ENCODE results near the gene NPHP1. TPM values are rescaled to one million over a fixed set of nuclear protein-coding genes. Genes with fewer than 3 reads are reported as not detected.

The NPHP1 gene
- total RNA-seq, 2 experiments from 2014 or later, result 0.42 to 0.60 TPM

DNA sequence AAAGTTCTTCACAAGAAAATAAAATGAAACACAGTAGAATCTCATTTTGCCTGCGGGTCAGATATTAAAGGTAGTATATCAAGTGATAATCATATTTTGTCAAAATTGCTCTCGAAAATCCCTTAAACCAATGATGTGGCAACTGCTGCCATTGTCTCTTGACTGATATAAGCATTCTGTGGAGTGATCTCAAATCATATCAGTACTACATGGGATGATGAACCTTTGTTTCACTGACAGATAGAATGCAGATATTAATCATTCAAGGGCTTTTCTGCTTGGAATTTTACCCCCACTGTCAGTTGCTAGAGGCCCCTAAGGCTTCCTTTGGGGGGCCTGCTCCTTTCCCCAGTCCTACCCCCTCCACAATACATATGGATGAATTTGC lies 57.9 kb downstream of the NPHP1 start:
- Mint-ChIP-seq H3K36me3 (ENCODE audit: low read depth) (no peaks in the 10 kb centered on the region), H3K4me1 (ENCODE audit: low read depth) (no peaks in the 10 kb centered on the region), H3K27ac (no peak overlapping the region), H3K9me3 (ENCODE audit: insufficient read depth) (no peaks in the 10 kb centered on the region), H3K27me3 (ENCODE audit: low read depth) (peaks cover 4% of the 10 kb centered on the region), H3K4me3 (no peak overlapping the region)
- ChIA-PET CTCF (no interaction called here), POLR2A (no interaction called here)
- ATAC-seq (no peak), DNase-seq (no peak)

DNA sequence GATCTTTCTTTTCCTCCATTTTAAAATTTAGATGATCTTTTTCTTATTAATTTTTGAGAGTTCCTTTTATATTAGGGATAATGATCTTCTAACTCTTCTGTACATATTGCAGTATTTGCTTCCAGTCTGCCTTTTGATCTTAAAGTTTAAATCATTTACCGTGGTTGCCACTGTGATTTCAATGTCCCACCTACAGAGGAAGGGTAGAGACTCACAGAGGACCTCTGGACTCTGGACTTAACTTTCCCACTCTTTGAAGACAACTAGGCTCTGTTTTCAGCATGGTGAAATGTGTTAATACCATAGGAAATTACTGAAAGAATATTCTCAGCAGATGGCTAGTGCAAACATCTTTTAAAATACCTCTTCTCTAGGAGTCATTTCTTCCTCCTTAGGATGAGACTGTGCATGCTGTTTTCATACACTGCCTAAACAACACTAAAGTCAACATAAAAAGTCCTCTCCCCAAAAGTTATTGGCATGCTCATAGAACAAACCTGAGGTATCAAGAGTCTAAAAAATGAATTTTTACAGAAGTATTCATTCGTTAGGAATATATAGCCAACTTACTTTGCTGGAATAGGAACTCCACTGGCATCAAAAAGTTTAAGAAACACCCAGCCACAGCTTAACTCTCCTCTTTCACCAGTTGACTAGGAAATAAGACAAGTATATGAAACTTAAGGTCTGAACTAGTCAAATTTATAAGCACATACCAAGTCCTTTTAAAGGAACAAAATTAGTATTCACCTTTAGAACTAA lies 58.4 kb downstream of the NPHP1 start:
- Mint-ChIP-seq H3K27me3 (ENCODE audit: low read depth) (peaks cover 4% of the 10 kb centered on the region), H3K9me3 (ENCODE audit: insufficient read depth) (no peaks in the 10 kb centered on the region), H3K36me3 (ENCODE audit: low read depth) (no peaks in the 10 kb centered on the region), H3K4me3 (no peak overlapping the region), H3K27ac (no peak overlapping the region), H3K4me1 (ENCODE audit: low read depth) (no peaks in the 10 kb centered on the region)
- POLR2A ChIA-PET, result no interaction called here
- no peak for DNase-seq
- ATAC-seq, result no peak
- CTCF ChIA-PET, result interaction anchor here (1.5 kb wide), 1 partner anchor 11 kb away, joined by 3 read pairs; no protein-coding TSS in a partner anchor

DNA sequence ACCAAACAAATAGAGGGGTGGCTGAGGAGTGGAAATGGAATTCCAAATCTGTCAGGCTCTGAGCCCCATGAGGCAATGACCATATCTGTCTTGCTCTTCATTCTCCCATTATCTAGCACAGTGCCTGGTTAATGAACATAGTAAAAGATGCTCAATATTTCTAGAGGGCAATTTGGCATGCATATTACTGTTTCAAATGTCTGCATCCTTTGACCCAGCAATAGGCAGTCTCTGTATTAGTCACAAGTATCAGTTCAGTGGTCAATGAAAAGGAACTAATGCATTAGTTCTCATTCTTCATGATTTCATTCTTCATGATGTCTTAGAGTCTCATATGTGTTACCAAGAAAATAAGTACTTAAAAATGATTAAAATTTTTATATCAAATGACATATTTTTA lies 60.8 kb downstream of the NPHP1 start:
- Mint-ChIP-seq H3K4me3 (no peak overlapping the region), H3K9me3 (ENCODE audit: insufficient read depth) (no peaks in the 10 kb centered on the region), H3K27me3 (ENCODE audit: low read depth) (peaks cover 7% of the 10 kb centered on the region), H3K27ac (no peak overlapping the region), H3K4me1 (ENCODE audit: low read depth) (no peaks in the 10 kb centered on the region), H3K36me3 (ENCODE audit: low read depth) (no peaks in the 10 kb centered on the region)
- ATAC-seq, result no peak
- ChIA-PET POLR2A (no interaction called here), CTCF (no interaction called here)
- no peak for DNase-seq

DNA sequence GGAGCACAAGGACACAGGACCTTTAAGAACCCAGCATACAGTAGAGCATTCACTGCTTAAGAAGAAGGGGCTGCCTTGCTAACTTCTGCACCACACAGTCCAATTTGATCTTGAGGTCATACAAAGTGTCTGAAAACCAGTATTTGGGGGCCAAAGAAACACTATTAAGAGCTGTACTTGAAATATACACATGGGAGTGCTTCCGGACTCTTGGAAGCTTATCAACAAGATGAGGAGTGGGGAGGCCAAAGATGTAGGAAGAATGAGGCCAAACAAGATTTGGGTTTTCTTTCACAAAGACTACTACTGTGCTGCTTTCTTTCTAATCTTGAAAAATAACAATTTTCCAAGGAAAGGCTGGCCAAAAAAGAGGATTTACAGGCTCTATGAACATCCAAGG lies 64.4 kb downstream of the NPHP1 start:
- Mint-ChIP-seq H3K36me3 (ENCODE audit: low read depth) (no peaks in the 10 kb centered on the region), H3K27ac (no peak overlapping the region), H3K9me3 (ENCODE audit: insufficient read depth) (no peaks in the 10 kb centered on the region), H3K4me1 (ENCODE audit: low read depth) (no peaks in the 10 kb centered on the region), H3K4me3 (no peak overlapping the region), H3K27me3 (ENCODE audit: low read depth) (peaks cover 7% of the 10 kb centered on the region)
- ATAC-seq (no peak), DNase-seq (no peak)
- ChIA-PET CTCF (no interaction called here), POLR2A (no interaction called here)

DNA sequence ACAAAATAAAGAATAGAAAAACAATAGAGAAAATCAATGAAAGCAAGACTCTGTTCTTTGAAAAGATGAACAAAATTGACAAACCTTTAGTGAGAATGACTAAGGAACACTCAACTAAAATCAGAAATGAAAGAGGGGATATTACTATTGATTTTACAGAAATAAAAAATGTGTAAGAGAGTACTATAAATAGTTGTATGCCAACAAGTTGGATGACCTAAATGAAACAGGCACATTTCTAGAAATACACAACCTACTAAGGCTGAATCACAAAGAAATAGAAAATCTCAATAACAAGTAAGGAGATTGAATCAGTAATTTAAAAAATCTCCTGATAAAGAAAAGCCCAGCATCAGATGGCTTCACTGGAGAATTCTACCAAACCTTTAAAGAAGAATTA lies 70.8 kb downstream of the NPHP1 start:
- ATAC-seq, result no peak
- CTCF ChIA-PET, result no interaction called here

DNA sequence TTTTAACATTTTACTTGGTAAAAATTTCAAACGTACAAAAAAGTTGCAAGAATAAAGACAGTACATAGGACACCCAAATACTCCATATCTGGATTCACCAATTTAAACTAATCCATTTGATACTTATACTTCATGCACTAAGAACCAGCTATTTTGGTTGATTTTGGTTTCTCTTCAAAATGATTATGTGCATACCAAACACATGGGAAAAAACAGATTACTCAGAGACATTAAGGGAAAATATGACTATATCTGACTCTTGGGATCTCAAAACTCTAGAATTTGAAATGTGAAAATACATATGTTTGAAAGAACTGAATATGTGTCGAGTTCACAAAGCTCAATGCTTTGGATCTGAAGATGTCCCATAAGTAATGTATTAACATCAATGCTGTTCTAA lies 73.6 kb downstream of the NPHP1 start:
- DNase-seq (no peak), ATAC-seq (no peak)
- H3K27ac Mint-ChIP-seq, result no peak overlapping the region
- ChIA-PET CTCF (no interaction called here), POLR2A (no interaction called here)
- H3K27me3 Mint-ChIP-seq (ENCODE audit: low read depth), result peaks cover 2% of the 10 kb centered on the region
- no peaks in the 10 kb centered on the region for H3K36me3 Mint-ChIP-seq (ENCODE audit: low read depth)
- H3K9me3 Mint-ChIP-seq (ENCODE audit: insufficient read depth), result peaks cover 7% of the 10 kb centered on the region
- H3K4me1 Mint-ChIP-seq (ENCODE audit: low read depth), result peaks cover under 1% of the 10 kb centered on the region
- H3K4me3 Mint-ChIP-seq, result no peak overlapping the region

More for the DNA sequence above, 70.8 kb downstream of the NPHP1 start:
- no peak for DNase-seq
- Mint-ChIP-seq H3K27ac (no peak overlapping the region), H3K4me3 (no peak overlapping the region), H3K27me3 (ENCODE audit: low read depth) (peaks cover 2% of the 10 kb centered on the region), H3K9me3 (ENCODE audit: insufficient read depth) (peaks cover 7% of the 10 kb centered on the region), H3K36me3 (ENCODE audit: low read depth) (no peaks in the 10 kb centered on the region), H3K4me1 (ENCODE audit: low read depth) (no peaks in the 10 kb centered on the region)
- POLR2A ChIA-PET, result no interaction called here

DNA sequence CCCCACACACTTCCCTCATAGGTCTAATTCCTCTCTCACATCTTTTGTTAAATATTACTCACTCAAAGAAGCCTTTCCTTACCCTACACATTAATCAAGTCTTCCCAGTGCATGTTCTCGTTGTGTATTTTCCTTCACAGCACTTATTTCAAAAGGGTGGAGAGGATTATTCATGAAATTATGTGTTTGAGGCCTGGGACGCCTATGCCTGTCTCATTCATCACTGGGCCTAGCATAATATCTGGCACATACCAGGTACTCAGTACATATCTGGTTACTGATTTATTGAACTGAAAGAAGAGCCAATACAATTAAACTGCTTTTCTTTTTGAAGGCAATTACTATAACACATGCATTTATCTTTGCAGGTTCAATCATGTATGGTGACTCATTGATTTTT lies 74.1 kb downstream of the NPHP1 start:
- no peak overlapping the region for H3K27ac Mint-ChIP-seq
- ATAC-seq, result no peak
- peaks cover 2% of the 10 kb centered on the region for H3K27me3 Mint-ChIP-seq (ENCODE audit: low read depth)
- peaks cover 2% of the 10 kb centered on the region for H3K4me1 Mint-ChIP-seq (ENCODE audit: low read depth)
- no peaks in the 10 kb centered on the region for H3K36me3 Mint-ChIP-seq (ENCODE audit: low read depth)
- no peak for DNase-seq
- H3K9me3 Mint-ChIP-seq (ENCODE audit: insufficient read depth), result peaks cover 7% of the 10 kb centered on the region
- POLR2A ChIA-PET, result no interaction called here
- CTCF ChIA-PET, result no interaction called here
- no peak overlapping the region for H3K4me3 Mint-ChIP-seq

DNA sequence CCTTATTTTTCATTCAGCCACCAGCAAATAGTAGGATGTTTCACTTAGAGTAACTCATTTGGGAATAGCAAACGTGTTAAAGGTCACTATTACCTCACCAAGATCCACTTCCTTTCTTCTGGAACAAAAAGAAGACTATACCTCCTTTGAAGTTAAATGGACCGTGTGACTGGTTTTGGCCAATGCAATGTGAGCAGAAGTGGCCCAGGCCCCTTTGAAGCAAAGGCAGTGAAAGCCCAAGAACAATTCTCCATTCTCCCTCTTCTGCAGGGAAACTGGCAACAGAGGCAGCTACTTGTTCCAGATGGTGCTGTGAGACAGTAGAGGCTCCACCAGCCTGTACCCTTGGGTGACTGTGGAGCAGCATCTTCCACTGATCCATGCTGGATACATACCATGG lies 77.9 kb downstream of the NPHP1 start:
- Mint-ChIP-seq H3K36me3 (ENCODE audit: low read depth) (no peaks in the 10 kb centered on the region), H3K4me1 (ENCODE audit: low read depth) (peaks cover 2% of the 10 kb centered on the region), H3K4me3 (no peak overlapping the region), H3K27ac (no peak overlapping the region), H3K9me3 (ENCODE audit: insufficient read depth) (no peaks in the 10 kb centered on the region), H3K27me3 (ENCODE audit: low read depth) (peaks cover 2% of the 10 kb centered on the region)
- no peak for DNase-seq
- ChIA-PET POLR2A (no interaction called here), CTCF (no interaction called here)
- no peak for ATAC-seq

DNA sequence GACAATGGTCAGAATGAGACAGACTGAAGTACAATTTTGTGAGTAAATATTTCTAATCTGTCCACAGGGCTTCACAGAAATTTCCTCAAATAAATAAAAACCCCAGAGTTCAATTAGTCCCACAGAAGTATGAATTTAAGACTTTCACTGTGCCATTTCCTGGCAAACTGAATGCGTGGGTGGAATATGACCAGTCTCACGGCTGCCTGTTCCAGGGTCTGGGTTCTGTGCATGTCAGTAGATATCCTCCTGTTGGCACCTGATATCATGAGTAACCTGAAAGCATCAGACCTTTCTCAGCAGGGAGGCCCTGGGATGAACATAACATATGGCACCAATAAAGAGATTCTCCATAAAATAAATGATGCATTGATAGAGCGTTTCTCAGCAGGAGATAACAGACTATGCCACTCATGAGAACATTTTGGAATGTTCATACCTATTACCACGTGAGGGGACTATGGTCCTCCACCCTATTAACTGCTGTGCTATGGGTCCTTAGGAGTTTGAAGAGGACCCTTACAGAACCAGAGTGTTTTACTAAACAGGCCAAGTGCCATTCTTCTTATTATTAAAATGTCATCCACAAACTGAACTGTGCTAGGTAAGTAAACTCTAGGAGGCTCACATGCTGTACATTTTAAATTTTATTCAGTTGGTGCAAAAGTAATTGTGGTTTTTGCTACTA lies 78.6 kb downstream of the NPHP1 start:
- H3K4me3 Mint-ChIP-seq, result no peak overlapping the region
- H3K27ac Mint-ChIP-seq, result no peak overlapping the region
- H3K4me1 Mint-ChIP-seq (ENCODE audit: low read depth), result peaks cover 2% of the 10 kb centered on the region
- H3K9me3 Mint-ChIP-seq (ENCODE audit: insufficient read depth), result no peaks in the 10 kb centered on the region
- ChIA-PET CTCF (no interaction called here), POLR2A (no interaction called here)
- DNase-seq (no peak), ATAC-seq (no peak)
- no peaks in the 10 kb centered on the region for H3K36me3 Mint-ChIP-seq (ENCODE audit: low read depth)
- H3K27me3 Mint-ChIP-seq (ENCODE audit: low read depth), result peaks cover 2% of the 10 kb centered on the region

DNA sequence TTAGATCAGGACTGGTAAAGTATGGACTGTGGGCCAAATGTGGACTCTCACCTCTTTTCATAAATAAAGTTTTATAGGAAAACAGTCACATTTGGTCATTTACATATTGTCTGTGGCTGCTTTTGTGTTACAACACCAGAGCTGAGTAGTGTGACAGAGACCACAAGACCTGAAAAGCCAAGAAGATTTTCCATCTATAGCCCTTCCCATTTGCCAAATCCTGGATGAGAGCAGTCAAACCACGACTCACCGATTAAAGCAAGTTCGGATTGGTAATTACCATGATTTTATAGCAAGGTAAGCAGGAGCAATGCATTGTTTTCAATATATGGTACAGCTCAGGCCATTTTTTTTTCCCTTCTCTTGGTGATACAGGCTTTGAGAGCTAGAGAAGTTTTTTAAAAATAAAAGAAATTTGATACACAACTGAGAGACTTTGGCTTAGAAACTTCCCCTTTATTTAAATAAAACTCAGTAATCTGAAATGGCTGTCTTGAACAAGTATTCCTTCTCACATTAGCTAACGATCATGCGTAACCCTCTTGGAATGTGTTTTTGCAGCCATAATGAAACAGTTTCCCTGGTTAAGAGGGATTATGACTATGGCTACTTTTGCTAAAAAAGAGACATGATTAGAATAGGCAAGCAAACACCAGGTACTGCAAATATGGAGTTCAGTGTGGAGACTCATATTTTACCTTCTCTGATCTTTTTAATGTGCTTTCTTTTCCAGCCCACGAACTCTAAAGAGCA lies 79.7 kb downstream of the NPHP1 start:
- ATAC-seq, result no peak

DNA sequence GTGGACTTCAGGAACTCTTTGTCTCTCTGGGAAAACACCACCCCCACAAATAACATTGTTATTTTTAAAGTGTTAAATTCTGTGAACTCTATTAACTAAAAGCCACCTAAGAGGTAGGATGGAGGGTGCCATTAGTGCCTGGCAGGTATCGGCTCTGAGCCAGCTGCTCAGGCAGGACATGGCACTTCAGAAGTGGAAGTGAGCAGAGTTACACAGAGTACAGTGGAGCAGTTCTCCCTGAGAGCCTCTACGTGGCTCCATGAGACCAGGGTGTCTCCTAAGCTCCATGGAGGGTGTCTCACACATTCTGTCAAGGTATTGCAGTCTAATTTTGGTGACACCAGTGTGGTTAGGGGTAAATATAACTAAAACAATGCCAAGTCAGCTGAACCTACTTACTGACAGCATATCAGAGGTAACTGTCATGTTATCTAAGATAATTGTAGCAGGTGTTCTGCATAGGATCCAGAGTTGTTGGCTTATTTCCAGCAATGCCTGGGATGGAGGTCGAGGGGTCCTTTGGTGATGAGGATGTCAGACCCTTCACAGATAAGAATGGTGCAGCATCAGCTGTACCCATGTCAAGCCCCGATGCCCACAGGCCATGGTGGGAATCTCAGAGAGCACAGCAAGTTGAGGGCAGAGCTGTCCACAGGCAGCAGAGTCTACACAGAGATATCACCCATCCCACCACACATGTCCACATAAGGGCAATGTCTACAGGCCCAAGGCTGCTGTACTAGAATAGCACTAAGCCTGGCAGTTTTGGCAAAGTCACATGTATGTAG lies 80.6 kb downstream of the NPHP1 start:
- H3K4me3 Mint-ChIP-seq, result no peak overlapping the region
- H3K27ac Mint-ChIP-seq, result no peak overlapping the region
- no peak for DNase-seq
- H3K36me3 Mint-ChIP-seq (ENCODE audit: low read depth), result no peaks in the 10 kb centered on the region
- peaks cover 2% of the 10 kb centered on the region for H3K4me1 Mint-ChIP-seq (ENCODE audit: low read depth)
- ChIA-PET POLR2A (no interaction called here), CTCF (no interaction called here)
- no peaks in the 10 kb centered on the region for H3K9me3 Mint-ChIP-seq (ENCODE audit: insufficient read depth)
- no peak for ATAC-seq
- peaks cover 14% of the 10 kb centered on the region for H3K27me3 Mint-ChIP-seq (ENCODE audit: low read depth)

More for the DNA sequence above, 79.7 kb downstream of the NPHP1 start:
- H3K4me1 Mint-ChIP-seq (ENCODE audit: low read depth), result peaks cover 2% of the 10 kb centered on the region
- no peak overlapping the region for H3K27ac Mint-ChIP-seq
- peaks cover 6% of the 10 kb centered on the region for H3K27me3 Mint-ChIP-seq (ENCODE audit: low read depth)
- no peak for DNase-seq
- ChIA-PET CTCF (no interaction called here), POLR2A (no interaction called here)
- no peaks in the 10 kb centered on the region for H3K9me3 Mint-ChIP-seq (ENCODE audit: insufficient read depth)
- no peak overlapping the region for H3K4me3 Mint-ChIP-seq
- no peaks in the 10 kb centered on the region for H3K36me3 Mint-ChIP-seq (ENCODE audit: low read depth)

DNA sequence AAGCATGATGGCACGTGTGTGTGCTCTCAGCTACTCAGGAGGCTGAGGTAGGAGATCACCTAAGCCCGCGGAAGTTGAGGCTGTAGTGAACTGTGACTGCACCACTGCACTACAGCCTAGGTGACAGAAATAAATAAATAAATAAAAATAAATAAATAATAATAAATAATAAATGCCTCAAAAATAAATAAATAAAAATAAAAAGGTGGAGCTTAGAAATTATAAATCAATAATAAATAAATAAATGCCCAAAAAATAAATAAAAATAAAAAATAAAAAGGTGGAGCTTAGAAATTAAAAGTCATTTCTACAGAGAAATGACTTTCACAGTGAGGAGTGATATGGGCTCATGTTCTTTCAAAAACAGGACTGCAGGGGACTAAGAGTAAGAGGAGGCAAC lies 83.2 kb downstream of the NPHP1 start:
- peaks cover 2% of the 10 kb centered on the region for H3K4me1 Mint-ChIP-seq (ENCODE audit: low read depth)
- peaks cover 32% of the 10 kb centered on the region for H3K27me3 Mint-ChIP-seq (ENCODE audit: low read depth)
- DNase-seq (no peak), ATAC-seq (no peak)
- no peaks in the 10 kb centered on the region for H3K9me3 Mint-ChIP-seq (ENCODE audit: insufficient read depth)
- POLR2A ChIA-PET, result no interaction called here
- no peaks in the 10 kb centered on the region for H3K36me3 Mint-ChIP-seq (ENCODE audit: low read depth)
- CTCF ChIA-PET, result no interaction called here
- H3K27ac Mint-ChIP-seq, result no peak overlapping the region
- no peak overlapping the region for H3K4me3 Mint-ChIP-seq

Measured in activated CD8-positive, alpha-beta T cell treated with anti-CD3 and anti-CD28 coated beads, Interleukin-2, amount 10 ng/mL, durations not matched to agents 7 days and 5 days (primary cell).